ENCODE results near the gene THBS2.
A peak's percentile ranks its signal among the peaks of the same experiment; 100 is the strongest.

THBS2 gene

DNA sequence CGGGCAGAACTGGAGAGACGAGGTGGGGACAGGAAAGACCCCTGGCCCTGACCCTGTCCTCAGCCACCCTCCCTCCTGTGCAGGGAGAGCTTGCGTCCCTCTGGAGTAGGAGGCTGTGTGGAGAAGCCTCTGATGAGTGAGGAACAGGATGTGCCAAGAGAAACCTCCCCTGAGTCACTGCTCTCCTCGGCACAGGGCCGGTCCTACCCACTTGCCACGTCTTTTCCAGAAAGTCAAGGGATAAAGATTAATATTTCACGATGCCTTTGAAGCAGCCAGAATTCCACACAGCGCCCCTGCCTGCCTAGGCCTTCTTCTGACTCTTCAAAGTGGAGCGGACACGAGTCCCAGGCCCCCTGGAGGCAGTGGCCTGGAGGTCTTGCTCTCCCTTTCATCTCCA is 34.9 kb upstream of the THBS2 start:
- no peak overlapping the region for H3K4me3 ChIP-seq (ENCODE audit: low read length)
- peak; percentile 64 for DNase-seq (ENCODE audit: low read depth)
- TF ChIP-seq, protein P1, sequence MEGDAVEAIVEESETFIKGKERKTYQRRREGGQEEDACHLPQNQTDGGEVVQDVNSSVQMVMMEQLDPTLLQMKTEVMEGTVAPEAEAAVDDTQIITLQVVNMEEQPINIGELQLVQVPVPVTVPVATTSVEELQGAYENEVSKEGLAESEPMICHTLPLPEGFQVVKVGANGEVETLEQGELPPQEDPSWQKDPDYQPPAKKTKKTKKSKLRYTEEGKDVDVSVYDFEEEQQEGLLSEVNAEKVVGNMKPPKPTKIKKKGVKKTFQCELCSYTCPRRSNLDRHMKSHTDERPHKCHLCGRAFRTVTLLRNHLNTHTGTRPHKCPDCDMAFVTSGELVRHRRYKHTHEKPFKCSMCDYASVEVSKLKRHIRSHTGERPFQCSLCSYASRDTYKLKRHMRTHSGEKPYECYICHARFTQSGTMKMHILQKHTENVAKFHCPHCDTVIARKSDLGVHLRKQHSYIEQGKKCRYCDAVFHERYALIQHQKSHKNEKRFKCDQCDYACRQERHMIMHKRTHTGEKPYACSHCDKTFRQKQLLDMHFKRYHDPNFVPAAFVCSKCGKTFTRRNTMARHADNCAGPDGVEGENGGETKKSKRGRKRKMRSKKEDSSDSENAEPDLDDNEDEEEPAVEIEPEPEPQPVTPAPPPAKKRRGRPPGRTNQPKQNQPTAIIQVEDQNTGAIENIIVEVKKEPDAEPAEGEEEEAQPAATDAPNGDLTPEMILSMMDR (conservative IDR thresholded peaks at IDR 0.05; ENCODE audit: low read length): peak; percentile 10

DNA sequence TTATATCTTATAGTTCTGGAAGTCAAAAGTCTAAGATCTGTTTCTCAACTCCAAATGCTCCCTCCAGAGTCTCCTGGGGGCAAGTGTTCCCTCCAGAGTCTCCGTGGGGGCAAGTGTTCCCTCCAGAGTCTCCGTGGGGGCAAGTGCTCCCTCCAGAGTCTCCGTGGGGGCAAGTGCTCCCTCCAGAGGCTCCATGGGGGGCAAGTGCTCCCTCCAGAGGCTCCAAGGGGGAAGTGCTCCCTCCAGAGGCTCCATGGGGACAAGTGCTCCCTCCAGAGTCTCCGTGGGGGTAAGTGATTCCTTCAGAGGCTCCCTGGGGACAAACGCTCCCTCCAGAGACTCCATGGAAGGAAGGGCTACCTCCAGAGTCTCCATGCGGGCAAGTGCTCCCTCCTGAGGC is 34.0 kb upstream of the THBS2 start:
- no peak overlapping the region for H3K4me3 ChIP-seq (ENCODE audit: low read length)
- TF ChIP-seq, protein P1 (conservative IDR thresholded peaks at IDR 0.05; ENCODE audit: low read length): no peak
- no peak for DNase-seq (ENCODE audit: low read depth)

DNA sequence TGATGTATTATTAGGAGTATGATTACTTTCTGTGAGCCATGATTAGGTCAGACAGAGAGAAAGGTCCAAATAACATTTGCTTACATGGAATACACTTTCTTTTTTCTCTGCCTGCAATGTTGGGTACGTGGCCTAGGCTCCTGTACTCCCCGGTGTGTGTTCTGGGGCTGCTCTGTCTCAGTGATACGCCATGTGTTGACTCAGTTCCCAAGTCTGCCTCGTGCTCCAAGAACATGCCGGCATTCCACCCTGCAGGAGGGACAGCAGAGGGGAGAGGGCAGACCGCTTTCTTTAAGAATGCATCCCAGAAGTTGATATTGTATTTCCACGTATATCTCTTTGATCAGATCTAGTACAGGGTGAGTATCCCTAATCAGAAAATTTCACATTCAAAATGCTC is 33.3 kb upstream of the THBS2 start:
- TF ChIP-seq, protein P1 (conservative IDR thresholded peaks at IDR 0.05; ENCODE audit: low read length): no peak
- no peak for DNase-seq (ENCODE audit: low read depth)

DNA sequence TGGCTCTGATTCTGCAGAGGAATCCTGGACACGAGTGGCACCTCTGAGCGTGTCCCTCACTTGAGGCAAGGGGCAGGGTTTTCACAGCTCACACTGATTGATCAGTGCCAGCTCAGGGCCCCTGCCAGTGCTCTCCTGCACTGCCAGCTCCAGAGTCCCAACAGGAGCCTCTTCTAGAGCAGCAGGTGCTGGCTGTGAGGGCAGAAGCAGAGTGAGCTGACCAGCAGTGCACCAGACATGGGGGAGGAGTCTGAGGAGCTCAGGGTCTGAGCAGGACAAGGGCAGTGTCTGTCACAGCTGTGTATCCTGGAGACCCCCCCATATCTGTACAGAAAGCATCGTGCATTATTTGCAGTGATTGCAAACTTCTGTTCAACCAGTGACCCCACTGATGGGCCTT is 31.5 kb upstream of the THBS2 start:
- no peak for DNase-seq (ENCODE audit: low read depth)
- TF ChIP-seq, protein P1 (conservative IDR thresholded peaks at IDR 0.05; ENCODE audit: low read length): no peak
- H3K4me3 ChIP-seq (ENCODE audit: low read length): no peak overlapping the region

More for the DNA sequence above, 33.3 kb upstream of the THBS2 start:
- no peak overlapping the region for H3K4me3 ChIP-seq (ENCODE audit: low read length)

DNA sequence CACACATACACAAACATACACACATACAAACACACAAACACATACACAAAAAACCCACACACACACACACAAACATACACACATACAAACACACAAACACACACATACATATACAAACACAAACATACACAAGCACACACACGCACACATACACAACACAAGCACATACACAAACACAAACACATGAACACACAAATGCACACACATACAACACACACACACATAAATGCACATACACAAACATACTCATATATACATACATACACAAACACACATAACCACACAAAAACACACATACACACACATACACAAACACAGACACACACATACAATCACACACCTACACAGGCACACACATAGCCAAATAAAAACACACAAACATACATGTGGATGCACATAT is 30.3 kb upstream of the THBS2 start:
- no peak overlapping the region for H3K4me3 ChIP-seq (ENCODE audit: low read length)
- no peak for DNase-seq (ENCODE audit: low read depth)
- TF ChIP-seq, protein P1 (conservative IDR thresholded peaks at IDR 0.05; ENCODE audit: low read length): no peak

DNA sequence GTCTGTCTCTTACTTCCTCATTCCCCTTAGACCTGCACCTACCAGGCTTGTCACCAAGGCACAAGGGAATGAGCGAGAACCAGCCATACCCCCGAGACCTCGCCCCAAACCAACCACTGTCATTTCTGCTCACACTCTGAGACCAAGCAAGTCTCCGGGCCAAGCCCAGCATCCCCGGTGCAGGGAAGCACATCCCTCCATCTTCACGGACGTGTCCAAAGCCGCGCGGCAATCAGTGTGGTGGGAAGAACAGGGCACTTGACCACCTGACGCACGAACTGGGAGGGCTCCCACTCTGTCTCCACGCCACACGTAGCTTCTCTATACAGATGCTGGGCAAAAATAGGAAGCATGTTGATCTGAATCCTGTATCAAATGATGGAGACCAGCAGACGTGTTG is 28.4 kb upstream of the THBS2 start:
- DNase-seq (ENCODE audit: low read depth): no peak
- TF ChIP-seq, protein P1 (conservative IDR thresholded peaks at IDR 0.05; ENCODE audit: low read length): no peak
- no peak overlapping the region for H3K4me3 ChIP-seq (ENCODE audit: low read length)

DNA sequence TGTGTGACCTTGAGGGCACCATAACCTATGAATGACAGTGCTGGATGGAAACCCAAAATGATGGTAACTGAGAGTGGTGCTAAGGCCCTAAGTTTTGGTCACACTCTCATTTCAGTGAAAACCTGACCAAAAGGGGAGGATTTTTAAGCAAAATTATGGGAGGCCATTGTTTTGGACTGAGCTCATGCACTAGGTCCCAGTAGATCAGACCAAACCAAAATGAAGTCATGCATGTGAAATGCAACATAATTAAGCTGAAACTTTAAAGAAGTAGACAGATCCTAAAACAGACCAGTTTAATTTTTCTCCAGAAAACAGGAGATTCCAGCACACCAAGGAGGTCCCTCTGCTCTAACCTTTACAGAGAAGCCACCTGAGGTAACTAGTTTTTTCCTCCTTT is 24.0 kb upstream of the THBS2 start:
- TF ChIP-seq, protein P1 (conservative IDR thresholded peaks at IDR 0.05; ENCODE audit: low read length): no peak
- no peak overlapping the region for H3K4me3 ChIP-seq (ENCODE audit: low read length)
- no peak for DNase-seq (ENCODE audit: low read depth)
